ENCODE measurements around the gene FAM107B.

FAM107B gene

DNA sequence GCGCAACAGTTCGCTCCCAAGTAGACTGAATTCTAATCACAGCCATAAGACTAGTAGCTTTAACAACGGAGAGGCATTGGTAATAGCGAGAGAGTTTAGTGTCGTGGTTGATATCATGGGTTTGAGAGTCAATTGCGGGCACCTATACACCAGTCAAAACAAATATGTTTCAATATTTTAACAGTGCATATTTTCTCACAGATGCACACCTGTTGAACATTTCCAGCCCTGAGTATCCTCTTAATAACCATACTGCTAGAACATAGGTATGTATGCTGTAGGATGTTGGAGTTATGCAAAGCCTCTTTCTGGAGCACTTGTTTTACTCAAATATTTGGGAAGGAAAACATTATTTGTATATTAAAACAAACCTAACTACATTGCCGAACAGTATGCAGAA, 92.9 kb downstream of the FAM107B start:
- DNase-seq (ENCODE audit: extremely low read depth, low read depth) = no peak
- TF ChIP-seq, protein P1, sequence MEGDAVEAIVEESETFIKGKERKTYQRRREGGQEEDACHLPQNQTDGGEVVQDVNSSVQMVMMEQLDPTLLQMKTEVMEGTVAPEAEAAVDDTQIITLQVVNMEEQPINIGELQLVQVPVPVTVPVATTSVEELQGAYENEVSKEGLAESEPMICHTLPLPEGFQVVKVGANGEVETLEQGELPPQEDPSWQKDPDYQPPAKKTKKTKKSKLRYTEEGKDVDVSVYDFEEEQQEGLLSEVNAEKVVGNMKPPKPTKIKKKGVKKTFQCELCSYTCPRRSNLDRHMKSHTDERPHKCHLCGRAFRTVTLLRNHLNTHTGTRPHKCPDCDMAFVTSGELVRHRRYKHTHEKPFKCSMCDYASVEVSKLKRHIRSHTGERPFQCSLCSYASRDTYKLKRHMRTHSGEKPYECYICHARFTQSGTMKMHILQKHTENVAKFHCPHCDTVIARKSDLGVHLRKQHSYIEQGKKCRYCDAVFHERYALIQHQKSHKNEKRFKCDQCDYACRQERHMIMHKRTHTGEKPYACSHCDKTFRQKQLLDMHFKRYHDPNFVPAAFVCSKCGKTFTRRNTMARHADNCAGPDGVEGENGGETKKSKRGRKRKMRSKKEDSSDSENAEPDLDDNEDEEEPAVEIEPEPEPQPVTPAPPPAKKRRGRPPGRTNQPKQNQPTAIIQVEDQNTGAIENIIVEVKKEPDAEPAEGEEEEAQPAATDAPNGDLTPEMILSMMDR (IDR thresholded peaks at IDR 0.05; ENCODE audit: low read depth, low read length, missing control alignments) = no peak
- H3K4me3 ChIP-seq (replicated peaks; ENCODE audit: low read depth, low read length) = no peak overlapping the region

DNA sequence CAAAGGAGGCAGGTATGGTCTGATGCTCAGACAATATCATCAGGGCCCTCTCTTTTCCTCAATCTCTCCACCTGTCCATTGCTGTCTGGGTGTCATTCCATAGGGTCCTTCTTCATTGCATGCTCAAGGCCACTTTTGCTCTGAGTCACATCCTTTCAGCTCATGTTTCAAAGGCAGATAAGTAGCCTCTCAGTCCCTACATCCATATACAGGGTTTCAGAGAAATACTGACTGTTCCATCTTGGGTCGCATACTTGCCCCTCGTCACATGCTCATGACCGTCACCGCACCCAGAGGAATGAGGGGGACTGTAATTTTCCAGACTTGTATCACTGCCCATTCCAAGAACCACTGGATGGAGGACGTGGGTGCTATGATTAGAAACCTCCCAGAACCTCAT, 93.4 kb downstream of the FAM107B start:
- H3K4me3 ChIP-seq (replicated peaks; ENCODE audit: low read depth, low read length) = no peak overlapping the region
- TF ChIP-seq, protein P1 (IDR thresholded peaks at IDR 0.05; ENCODE audit: low read depth, low read length, missing control alignments) = no peak
- DNase-seq (ENCODE audit: extremely low read depth, low read depth) = no peak

DNA sequence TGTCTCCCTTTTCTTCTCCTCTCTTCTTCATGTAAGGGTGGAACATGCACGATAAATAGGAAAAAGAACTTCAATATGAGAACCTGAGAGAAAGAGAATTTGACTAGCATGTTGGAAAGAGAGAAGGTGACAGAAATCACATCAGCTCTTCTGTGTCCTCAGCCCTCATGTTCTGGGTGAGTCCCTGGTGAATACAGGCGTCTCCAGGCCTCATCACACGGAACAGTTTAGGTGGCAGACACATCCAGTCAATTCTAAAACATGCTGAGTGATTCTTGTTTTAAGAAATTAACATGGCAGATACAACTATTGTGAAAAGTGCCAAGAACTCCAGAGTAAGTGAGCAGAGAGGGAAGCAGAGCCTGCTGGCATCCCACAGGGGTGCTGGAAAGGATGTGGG, 96.1 kb downstream of the FAM107B start:
- no peak for DNase-seq (ENCODE audit: extremely low read depth, low read depth)
- TF ChIP-seq, protein P1 (IDR thresholded peaks at IDR 0.05; ENCODE audit: low read depth, low read length, missing control alignments) = no peak
- no peak overlapping the region for H3K4me3 ChIP-seq (replicated peaks; ENCODE audit: low read depth, low read length)

DNA sequence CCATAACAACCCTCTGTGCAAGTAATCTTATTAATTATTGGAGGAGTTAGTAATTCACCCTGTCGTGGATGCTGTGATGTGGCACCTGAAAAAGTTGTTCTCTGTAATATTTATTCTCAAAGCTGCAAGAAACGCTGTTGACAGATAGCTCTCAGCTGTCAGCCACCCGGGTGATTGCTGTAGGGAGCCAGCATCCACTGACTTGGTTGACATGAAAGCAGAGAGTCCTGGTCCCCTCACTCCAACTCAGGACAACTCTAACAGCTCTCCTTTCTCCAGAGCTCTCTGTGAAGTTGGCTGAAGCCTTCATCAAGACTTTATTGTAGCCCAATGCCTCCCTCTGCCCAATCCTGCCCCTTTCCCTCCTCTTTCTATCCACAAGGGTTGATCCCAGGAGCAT, 98.0 kb downstream of the FAM107B start:
- DNase-seq (ENCODE audit: extremely low read depth, low read depth) = no peak
- H3K4me3 ChIP-seq (replicated peaks; ENCODE audit: low read depth, low read length) = no peak overlapping the region
- TF ChIP-seq, protein P1 (IDR thresholded peaks at IDR 0.05; ENCODE audit: low read depth, low read length, missing control alignments) = no peak

DNA sequence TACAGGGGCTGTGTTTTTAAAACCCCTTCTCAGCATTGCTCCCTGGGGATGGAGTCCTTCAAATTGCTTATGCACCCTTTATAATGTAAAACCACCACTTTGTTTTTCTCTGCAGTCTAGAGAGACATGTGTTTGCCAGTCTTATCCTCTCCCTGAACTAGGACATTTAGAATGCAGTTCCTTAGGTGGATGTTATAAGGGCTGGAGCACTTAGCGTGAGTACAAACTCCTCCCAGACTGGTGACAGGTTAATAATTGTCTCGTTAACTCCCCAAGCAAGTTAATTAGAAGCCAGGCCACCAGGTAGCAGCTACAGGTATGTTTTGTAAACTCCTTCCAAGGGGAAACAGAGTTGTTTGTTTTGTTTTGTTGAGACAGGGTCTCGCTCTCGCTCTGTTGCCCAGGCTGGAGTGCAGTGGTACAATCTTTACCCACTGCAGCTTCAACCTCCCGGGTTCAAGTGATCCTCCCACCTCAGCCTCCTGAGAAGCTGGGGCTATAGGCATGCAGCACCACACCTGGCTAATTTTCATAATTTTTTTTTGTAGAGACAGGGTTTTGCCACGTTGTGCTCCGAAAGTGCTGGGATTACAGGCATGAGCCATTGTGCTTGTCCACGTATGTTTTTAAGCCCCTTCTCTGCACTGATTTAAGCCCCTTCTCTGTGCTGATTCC, 100.2 kb downstream of the FAM107B start:
- no peak for DNase-seq (ENCODE audit: extremely low read depth, low read depth)
- no peak overlapping the region for H3K4me3 ChIP-seq (replicated peaks; ENCODE audit: low read depth, low read length)
- TF ChIP-seq, protein P1 (IDR thresholded peaks at IDR 0.05; ENCODE audit: low read depth, low read length, missing control alignments) = no peak

DNA sequence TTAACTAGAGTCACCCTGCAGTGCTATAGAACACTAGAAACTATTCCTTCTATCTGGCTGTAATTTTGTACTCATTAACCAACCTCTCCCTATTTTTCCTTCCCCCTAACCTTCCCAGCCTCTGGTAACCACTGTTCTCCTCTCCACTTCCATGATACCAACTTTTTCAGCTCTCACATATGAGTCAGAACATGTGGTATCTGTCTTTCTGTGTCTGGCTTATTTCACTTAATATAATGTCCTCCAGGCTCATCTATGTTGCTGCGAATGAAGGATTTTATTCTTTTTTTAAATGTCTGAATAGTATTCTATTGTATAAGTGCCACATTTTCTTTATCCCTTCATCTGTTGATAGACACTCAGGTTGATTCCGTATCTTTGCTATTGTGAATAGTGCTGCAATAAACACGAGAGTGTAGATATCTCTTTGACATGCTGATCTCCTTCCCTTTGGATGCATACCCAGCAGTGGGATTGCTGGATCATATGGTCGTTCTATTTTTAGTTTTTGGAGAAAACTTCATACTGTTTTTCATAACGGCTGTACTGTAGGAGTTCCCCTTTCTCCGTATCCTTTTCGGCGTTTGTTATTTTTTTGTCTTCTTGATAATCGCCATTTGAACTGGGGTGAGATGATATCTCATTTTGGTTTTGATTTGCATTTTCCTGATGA, 101.4 kb downstream of the FAM107B start:
- no peak overlapping the region for H3K4me3 ChIP-seq (replicated peaks; ENCODE audit: low read depth, low read length)
- no peak for DNase-seq (ENCODE audit: extremely low read depth, low read depth)
- TF ChIP-seq, protein P1 (IDR thresholded peaks at IDR 0.05; ENCODE audit: low read depth, low read length, missing control alignments) = no peak

Data from HFF-Myc (cell line).